ENCODE measurements around the gene COL6A1. TPM values are rescaled to one million over a fixed set of nuclear protein-coding genes. Genes with fewer than 3 reads are reported as not detected.

The COL6A1 gene
- total RNA-seq, 3 donors from 2014 or later = 45.0 to 663 (median 114) TPM

DNA sequence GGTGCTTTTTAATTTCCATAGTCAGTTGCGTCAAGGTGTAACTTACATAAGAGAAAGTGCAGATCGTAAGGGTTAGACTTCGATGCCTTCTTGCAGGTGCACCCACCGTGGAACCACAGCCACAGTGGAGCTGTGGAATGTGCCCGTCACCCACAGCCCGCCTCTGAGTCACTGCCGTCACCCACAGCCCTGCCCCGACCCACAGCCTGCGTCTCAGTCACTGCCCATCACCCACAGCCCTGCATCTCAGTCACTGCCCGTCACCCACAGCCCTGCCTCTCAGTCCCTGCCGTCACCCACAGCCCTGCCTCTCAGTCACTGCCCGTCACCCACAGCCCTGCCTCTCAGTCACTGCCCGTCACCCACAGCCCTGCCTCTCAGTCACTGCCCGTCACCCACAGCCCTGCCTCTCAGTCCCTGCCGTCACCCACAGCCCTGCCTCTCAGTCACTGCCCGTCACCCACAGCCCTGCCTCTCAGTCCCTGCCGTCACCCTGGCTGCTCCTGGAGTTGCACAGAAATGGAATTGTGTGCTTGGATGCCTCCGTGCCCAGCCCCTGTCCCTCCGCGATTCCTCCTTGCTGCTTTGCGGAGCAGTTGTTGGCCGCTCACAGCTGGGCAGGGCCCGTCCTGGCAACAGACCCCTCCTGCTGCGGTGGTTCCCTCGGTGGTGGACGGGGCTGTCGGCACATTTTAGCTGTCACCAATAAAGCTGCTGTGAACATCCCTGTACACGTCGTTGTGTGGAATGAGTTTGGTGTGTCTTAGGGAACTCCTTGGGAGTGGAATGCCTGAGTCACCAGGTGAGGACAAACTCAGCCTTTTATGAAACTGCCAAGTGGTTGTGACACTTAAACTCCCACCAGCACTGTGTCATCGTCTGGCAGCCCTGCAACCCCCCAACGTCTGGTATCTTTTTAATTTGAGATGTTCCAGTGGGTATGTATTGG is 71.4 kb downstream of the COL6A1 start:
- Histone ChIP-seq H3K4me3 (no peak overlapping the region), H3K36me3 (ENCODE audit: low read depth) (no peaks in the 10 kb centered on the region), H3K9me3 (no peaks in the 10 kb centered on the region), H3K4me1 (ENCODE audit: low read depth) (no peaks in the 10 kb centered on the region)
- no peak for DNase-seq
- intact Hi-C loops (cut with DNase I, micrococcal nuclease) = no loop called here
- TF ChIP-seq, protein P1, sequence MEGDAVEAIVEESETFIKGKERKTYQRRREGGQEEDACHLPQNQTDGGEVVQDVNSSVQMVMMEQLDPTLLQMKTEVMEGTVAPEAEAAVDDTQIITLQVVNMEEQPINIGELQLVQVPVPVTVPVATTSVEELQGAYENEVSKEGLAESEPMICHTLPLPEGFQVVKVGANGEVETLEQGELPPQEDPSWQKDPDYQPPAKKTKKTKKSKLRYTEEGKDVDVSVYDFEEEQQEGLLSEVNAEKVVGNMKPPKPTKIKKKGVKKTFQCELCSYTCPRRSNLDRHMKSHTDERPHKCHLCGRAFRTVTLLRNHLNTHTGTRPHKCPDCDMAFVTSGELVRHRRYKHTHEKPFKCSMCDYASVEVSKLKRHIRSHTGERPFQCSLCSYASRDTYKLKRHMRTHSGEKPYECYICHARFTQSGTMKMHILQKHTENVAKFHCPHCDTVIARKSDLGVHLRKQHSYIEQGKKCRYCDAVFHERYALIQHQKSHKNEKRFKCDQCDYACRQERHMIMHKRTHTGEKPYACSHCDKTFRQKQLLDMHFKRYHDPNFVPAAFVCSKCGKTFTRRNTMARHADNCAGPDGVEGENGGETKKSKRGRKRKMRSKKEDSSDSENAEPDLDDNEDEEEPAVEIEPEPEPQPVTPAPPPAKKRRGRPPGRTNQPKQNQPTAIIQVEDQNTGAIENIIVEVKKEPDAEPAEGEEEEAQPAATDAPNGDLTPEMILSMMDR (IDR thresholded peaks at IDR 0.05) = no peak
- ATAC-seq = no peak

DNA sequence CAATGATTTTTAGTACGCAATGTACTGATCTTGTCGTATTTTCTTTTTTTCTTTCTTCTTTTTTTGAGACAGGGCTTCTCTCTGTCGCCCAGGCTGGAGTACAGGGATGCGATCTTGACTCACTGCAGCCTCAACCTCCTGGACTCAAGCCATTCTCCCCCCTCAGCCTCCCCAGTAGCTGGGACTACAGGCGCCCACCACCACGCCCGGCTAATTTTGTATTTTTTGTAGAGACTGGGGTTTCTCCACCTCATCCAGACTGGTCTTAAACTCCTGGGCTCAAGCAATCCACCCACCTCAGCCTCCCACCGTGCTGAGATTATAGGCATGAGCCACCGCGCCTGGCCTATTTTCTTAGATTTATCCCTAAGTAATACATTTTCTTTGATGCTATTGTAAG is 72.5 kb downstream of the COL6A1 start:
- Histone ChIP-seq H3K4me3 (no peak overlapping the region), H3K36me3 (ENCODE audit: low read depth) (no peaks in the 10 kb centered on the region), H3K4me1 (ENCODE audit: low read depth) (no peaks in the 10 kb centered on the region), H3K9me3 (no peaks in the 10 kb centered on the region)
- DNase-seq = no peak
- intact Hi-C loops (cut with DNase I, micrococcal nuclease) = no loop called here
- TF ChIP-seq, protein P1 (IDR thresholded peaks at IDR 0.05) = no peak
- ATAC-seq = no peak

- no peak for ATAC-seq
- intact Hi-C loops (cut with DNase I, micrococcal nuclease) = no loop called here
- TF ChIP-seq, protein P1 (IDR thresholded peaks at IDR 0.05) = no peak
- H3K4me3 ChIP-seq = no peak overlapping the region
- H3K9me3 ChIP-seq = no peaks in the 10 kb centered on the region
- DNase-seq = no peak
- H3K36me3 ChIP-seq (ENCODE audit: low read depth) = no peaks in the 10 kb centered on the region
- no peaks in the 10 kb centered on the region for H3K4me1 ChIP-seq (ENCODE audit: low read depth)
These were observed 72.9 kb downstream of the COL6A1 start for GRCh38 chr21:46054451-46054881.

Other genes starting within 250 kb of the COL6A1 start
- gene COL6A2, start 116.3 kb downstream of the COL6A1 start, total RNA-seq = 100 to 1,000 TPM in 2 of 3 donors, 10 to 100 TPM in 1; 65.1 to 858 (median 191) TPM
- gene FTCD, start 173.8 kb downstream of the COL6A1 start, total RNA-seq = 1 to 10 TPM in 1 of 3 donors, under 1 TPM in 1, not detected in 1; 0.36 to 2.1 TPM
- 10 to 100 TPM in 1 of 3 donors, 1 to 10 TPM in 2; 4.6 to 10.9 (median 4.6) TPM for gene SPATC1L, start 202.7 kb downstream of the COL6A1 start, total RNA-seq
- 10 to 100 TPM; 72.6 to 84.8 (median 81.1) TPM for gene LSS, start 247.0 kb downstream of the COL6A1 start, total RNA-seq